Stimulated activated CD4-positive, alpha-beta T cell treated with anti-CD3 and anti-CD28 coated beads, Interleukin-1b, Interleukin-23, amount 100 ng/mL, for 24 hours (primary cell): ENCODE results near the gene ASIC5.

Source experiments
- DNase-seq, 4 experiments: peaks; one replicate each; pipeline ENCODE4 v3.0.0-alpha.2; 2020; ENCODE audit warnings: low read depth in 4 of 4, low spot score in 1 of 4

Gene ASIC5

DNA sequence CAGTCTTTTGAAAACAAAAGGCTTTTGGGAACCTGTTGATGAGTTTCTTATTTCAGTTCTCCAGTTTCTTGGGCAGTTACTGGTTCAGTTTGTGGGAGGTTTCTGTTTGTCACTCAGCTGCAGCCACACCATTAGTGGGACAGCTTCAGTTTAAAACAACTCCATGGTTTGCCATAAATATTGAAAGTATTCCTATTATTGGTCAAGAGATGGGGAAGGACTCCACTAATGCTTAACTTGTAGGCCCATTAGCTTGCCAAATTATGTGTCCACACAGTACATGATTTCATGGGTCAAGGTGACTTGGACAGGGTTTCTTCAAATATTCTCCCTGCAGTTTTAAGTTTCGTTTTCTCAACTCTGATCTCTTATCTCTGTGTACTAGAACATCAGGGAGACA, 15.5 kb upstream of the ASIC5 start:
- DNase-seq, result no peak

DNA sequence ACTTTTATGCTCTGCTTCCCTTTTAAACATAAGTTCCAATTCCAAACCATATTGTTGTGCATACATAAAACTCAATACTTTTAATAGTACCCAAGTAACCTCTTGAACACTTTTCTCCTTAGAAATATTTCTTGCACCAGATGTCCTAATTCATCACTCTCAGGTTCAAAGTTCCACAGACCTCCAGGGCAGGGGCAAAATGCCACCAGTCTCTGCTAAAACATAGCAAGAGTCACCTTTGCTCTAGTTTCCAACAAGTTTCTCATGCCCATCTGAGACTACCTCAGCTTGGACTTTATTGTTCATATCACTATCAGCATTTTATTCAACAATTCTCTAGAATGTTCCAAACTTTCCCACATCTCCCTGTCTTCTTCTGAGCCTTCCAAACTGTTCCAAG, 13.7 kb upstream of the ASIC5 start:
- DNase-seq, result no peak

DNA sequence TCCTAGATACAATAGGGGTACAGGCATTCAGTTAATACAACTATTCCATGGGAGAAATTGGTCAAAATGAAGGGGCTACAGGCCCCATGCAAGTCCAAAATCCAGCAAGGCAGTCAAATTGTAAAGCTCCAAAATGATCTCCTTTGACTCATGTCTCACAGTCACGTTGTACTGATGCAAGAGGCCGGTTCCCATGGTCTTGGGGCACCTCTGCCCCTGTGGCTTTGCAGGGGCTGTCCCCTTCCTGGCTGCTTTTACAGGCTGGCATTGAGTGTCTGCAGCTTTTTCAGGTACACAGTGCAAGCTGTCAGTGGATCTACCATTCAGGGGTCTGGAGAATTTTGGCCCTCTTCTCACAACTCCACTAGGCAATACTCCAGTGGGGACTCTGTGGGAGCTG, 12.5 kb upstream of the ASIC5 start:
- DNase-seq, result no peak

DNA sequence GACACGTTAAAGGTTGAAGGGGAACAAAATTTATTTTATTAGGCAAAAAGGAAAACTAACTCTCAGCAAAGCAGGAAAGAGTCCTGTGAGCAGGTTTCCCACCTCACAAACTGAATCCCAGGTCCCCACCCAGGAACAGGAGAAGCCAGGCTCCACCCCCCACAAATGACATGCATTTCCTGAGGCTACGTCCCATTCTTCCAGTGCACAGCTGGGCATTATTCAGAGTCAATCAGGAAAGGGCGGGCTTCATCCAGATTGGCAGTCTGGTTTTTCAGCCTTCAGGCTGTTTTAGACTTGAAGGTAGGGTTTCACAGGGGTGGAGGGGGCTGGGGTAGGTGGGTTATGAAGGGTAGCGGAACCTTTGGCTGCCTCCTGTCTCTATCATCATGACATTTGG, 11.9 kb upstream of the ASIC5 start:
- DNase-seq, result no peak

DNA sequence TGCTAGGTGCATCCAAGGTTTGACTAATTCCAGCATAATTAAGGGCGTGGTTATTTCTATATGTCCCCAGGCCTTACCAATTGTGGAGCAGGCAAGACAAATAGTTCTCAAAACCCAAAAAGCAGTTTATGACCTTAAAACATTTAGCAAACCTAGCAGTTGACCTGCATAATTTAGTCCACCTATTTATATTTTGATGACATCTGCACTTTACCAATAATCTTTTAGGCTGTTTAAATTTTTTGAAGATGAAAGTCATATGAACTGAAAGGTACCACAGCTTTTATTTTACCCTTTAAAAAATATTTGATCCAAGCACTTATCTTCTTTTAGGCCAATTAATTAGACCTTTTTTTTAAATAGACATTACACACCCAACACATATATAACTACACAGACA, 9.8 kb upstream of the ASIC5 start:
- no peak for DNase-seq

DNA sequence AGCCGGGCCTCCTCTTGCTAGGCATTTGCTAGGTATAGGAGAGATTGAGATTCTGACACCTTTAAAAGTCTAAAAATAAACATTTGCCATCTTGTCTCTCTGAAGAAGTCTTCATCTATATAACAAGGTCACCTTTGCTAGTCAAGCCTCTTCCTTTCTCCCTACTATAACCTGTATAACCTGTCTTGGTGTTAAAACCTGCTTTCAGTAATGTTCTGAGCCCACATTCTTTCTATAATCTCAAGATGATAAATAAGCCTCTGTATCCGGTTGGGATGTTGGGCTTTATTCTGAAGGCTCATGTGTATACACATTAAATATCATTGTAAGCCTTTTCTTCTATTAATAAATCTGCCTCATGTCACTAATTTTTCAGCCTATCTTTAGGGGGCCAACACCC, 10.2 kb downstream of the ASIC5 start:
- no peak for DNase-seq

DNA sequence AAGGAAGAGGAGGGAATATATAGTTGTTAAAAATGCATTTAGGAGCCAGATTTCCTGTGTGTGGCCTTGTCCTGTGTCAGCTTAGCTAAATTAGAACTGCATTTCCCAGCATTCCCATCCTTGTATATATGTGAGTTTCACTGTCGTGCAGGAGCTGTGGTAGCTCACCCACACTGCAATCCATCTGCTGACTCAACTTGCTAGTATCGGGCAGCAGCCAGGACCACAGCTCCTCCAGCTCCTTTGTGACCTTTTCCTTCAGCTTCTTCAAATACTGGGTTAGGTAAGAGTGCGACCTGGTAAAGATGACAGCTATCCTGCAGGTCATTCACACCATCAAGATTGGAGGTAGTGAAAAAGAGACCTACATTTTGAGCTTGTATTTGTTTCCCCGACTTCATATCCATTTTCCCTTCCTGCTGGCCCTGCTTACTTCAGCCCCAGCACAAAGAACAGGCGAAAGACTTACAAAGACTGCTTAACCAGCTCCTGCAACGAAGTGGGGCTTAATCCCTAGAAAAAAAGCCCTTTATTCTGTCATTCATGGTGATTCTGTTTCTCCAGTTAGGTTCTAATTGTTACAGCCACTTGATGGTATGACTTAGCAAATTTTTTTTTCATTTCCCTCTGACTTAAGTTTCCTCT, 11.4 kb downstream of the ASIC5 start:
- DNase-seq, result no peak

DNA sequence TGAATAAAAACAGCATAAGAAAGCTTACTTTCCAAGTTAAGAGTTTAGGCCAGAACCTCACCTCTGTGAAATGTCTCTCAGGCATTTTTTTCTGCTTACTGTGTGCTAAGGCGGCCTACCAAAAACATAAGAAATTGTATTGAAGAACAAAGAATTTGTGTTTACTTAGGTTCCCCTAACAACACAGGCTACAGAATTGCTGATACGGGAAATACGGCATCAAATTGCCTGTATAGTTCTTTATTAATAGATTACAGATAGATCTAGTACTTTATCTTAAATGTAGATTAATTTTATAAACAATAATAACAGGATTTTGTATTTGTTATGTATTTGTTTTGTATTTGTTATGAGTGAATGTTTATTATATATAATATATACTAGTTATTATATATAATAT, 12.9 kb downstream of the ASIC5 start:
- no peak for DNase-seq

DNA sequence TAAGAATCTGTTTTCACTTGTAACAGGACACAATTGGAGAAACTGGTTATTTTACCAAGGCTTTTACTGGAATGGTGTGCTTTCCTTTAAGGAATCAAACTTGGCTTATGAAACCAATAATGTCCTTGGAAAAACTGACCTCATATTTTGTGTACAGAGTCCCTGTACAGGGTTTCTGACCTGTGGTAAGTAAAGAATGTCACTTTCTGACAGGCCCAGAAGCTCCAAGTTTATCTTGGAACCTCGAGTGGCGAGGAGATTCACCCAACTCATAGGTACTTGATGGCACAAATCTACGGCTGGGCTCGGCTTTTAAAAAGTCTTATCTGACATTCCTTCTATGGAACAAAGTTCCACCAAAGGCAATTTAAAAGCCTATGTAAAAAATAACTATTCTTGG, 17.0 kb downstream of the ASIC5 start:
- DNase-seq, result no peak

DNA sequence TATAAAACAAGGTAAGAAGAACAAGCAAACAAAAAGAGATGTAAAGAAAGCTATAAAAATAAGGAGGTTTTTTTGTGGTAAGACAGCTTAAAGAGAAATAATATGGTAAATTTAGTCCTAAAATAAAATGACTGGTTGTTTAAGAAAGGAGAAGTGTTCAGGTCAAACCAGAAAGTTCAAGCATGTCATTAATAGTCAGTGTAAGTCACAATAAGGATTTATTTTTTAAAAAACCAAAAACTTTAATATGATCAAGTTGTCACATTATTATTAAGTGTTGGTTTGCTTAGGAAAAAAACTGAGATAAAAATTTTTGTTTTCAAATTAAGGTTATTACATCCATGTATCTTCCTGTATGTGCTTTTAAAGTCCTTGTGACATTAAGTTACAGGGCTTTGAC, 19.1 kb downstream of the ASIC5 start:
- DNase-seq, result no peak

DNA sequence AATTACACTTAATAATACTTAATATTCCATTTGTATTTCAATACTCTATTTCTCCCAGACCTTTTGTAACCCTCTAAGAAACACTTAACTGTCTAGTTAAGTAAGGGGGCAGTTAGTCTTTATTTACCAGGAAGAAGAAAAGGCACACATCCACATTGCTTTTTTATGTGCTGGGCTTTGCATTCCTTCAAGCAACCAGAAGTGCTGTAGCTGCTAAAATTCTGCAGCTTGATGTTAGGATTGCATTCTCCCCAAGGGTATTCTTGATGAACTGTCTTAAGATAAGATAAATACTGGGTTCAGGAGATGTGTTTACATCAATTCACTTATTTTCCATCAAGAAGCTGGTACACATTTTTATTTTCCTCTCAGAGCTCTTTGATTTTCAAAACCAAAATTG, 24.0 kb downstream of the ASIC5 start:
- DNase-seq, result no peak

DNA sequence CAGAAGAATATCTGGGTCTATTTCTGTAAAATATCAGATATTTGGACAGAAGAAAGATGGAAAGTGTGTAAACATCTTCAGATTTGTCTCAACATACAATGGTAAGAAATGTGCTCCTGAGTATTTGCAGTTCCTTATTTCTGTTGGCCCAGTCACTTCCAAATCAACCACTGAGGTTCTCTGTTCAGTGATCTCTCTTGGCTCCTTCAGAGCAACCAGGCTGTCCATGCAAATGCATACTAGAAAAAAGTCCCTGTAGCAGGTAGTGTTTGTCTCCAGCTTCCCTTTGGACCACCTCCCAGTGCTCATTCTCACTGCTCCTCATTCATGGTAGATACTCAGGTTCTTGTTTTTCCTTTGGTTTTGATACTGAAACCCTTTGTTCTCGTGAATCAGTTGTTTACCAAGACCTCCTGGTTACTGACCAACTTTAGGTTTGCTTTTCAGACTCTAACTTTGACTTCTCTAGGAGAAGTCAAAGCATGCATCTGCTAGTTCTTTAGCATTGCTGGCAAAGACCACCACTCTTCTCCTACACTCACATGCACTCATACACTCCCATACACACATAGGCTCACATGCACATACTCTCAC, 28.8 kb downstream of the ASIC5 start:
- DNase-seq, result no peak

DNA sequence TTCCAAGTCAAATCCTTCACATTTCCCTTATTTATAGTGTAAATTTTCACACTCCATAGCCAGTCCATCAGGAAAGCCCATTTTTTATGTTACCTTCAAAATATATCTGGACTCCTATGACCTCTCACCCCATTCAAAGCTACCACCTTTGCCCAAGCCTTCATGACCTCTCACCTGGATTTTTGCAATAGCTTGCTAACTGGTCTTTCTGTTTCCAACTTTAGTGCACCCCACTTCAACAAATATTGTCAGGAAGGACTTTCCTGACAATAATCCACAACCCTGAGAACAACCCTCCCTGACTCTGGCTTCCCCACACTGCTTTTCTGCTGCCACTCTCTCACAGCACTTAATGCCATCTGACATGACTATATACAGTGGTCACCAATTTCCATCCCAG, 33.4 kb downstream of the ASIC5 start:
- no peak for DNase-seq

DNA sequence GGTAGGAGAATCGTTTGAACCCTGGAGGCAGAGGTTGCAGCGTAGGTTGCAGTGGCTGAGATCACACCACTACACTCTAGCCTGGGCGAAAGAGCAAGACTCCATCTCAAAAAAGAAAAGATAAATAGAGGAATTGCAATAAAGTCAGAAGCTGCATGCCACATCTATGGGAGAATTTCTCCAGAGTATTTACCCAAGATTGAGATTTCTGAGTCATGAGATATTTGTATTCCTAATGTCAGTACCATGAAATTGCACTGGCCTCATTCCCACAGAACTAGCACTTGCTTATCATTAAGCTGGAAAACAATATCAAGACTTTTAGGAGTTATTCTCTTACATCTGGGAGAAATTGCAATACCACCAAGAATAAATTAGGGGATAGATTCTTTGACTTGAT, 37.4 kb downstream of the ASIC5 start:
- DNase-seq, result no peak

DNA sequence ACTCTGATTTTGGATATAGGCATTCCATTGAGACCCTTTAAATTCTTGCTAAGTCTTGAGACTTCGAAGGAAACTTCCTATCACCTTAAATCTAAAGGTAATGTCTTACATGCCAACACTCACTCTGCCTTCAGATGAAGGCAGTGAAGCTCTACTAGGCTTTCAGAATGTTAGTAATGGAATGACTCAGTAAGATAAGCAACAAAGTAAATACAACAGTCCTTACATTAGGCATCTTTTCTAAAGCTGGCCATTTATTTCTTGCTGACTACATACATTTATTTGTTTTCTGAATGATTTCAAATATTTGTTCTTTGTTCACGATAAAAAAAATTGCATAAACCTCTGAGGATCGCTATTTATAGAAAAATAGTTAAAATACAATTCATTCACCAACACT, 43.5 kb downstream of the ASIC5 start:
- DNase-seq, result no peak

DNA sequence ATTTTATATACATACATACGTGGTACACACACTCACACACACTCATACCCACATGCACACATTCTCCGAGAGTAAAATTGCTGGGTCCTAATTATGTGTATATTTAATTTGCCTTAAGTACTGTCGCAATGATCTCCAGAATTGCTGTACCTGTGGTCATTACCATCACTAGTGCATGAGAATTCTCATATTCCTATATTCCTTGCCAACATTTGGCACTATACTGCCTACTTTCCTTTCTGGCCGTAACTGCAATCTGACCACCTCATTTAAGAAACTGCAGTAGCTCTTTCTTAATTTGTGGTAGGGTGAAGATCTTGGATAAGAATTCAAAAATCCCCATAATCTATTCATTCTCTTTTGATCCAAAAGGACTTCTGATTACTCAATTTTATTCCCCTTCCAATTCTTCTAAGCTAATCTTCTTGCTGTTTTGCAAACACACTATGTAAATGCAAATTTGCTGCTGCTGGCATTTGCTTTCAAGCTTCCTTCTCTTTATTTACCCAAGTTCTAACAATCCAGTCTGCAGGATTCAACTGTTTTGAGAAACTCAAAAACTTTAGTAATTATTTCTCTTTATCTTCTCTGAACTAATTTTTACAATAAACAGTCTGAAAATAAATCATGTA, 45.1 kb downstream of the ASIC5 start:
- no peak for DNase-seq

DNA sequence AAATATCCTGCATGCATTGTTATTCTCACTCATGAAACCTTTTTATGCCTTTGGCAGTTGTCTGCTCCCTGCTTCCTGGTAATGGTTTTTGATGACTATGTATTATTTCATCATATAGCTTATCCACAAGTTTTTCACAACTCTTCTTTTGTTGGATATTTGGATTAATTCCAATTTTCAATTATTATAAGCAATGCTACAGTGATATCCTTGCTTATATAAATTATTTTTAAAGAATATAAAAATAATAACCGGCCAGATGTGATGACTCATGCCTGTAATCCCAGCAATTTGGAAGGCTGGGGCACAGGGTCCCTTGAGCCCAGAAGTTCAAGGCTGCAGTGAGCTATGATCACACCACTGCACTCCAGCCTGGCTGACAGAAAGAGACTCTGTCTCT, 47.0 kb downstream of the ASIC5 start:
- DNase-seq, result no peak

DNA sequence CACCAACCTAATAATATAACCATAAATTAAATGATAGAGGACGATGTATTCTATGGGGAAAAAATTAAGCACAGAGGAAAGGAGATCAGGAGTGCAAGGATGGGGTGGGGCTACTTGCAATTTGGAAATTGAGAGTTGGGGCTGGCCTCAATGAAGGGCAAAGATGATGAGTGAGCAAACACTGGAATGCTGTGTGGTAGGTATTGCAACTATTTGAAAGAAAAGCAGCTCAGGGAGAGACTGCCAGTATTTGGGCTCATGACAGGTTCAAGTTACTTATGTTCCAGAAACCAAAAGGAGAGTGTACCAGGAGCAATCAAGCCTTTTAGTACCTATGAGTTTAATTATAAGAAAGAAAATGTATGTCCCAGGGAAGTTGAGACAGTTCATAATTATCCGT, 47.4 kb downstream of the ASIC5 start:
- DNase-seq, result no peak

DNA sequence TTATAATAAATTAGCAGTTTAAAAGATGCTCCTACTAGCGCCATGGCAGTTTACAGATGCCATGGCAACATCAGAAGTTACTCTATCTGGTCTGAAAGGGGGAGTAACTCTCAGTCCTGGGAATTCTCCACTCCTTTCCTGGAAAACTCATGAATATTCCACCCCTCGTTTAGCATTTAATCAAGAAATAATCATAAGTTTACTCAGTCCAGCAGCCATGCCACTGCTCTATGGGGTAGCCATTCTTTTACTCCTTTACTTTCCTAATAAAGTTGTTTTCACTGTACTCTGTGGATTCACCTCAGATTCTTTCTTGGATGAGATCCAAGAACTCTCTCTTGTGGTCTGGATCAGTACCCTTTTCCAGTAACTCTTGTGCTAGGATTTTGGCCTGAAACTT, 55.0 kb downstream of the ASIC5 start:
- DNase-seq, result no peak

DNA sequence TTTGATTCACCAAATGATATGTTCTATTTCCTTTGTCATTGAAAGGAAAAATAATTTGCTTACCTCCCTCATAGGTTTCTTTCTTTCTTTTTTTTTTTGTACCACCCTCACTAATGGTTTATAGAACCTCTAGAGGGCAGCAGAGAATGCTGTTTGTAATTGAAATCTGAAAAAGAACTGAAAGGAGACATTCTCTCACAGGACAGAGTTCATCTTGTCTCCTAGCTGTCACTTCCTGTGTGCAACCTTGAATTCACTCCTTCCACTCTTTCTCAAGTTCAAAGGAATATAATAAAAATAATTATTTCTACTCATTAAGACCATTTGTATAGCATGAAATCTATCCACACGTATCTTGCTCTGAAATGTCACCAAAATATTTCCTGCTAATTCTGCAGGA, 56.2 kb downstream of the ASIC5 start:
- no peak for DNase-seq

DNA sequence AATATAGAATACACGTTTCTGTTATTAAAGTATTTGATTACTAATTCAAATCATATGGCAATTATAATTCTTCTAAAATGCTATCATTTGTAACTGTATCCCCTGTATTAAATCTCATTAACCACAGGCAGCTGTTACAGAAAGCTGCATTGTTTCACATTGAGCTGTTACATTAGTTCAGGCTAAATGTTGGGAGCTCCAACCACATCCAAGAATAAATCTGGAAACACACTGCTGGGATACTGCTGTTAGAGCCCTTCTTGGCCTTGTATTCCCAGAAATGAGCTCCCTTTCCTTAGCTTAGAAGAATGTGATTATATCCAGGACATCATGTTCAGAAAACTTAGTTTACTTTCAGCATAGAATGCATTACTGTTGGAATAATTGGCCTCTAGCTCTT, 59.1 kb downstream of the ASIC5 start:
- no peak for DNase-seq

DNA sequence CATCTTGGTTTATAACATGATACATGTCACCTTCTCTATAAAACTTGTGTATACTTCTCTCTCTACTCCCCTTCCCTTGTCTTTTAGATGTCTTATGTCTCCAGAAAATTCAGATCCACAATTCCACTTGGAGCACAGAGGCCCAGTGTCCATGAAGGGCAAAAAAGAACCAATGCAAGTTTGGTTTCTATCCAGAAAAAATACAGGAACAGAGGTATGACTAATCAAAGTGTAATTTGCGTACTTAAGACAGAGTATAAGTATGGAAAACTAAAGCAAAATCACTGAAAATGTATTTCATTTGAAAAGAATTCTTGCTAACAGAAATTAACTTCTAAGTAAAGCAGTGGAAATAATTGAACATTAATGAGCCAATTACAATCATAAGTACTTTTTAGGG, 61.1 kb downstream of the ASIC5 start:
- DNase-seq, result no peak
